B cell (primary cell): ENCODE results near the gene CARD10.

Experiments used
- EZH2 ChIP-seq: IDR thresholded peaks from 2 replicates; pipeline ENCODE4 v1.6.1; 2012; ENCODE audit warnings: borderline replicate concordance, low read depth, mild to moderate bottlenecking, moderate library complexity, low read length; ENCODE audit not compliant: insufficient read depth, poor library complexity, severe bottlenecking
- TF ChIP-seq, protein P1 (sequence below): fragments of 200-600 bp; IDR thresholded peaks from one replicate; pipeline ENCODE4 v1.8.0; 2022; ENCODE audit warnings: antibody characterized with exemption, mild to moderate bottlenecking

DNA sequence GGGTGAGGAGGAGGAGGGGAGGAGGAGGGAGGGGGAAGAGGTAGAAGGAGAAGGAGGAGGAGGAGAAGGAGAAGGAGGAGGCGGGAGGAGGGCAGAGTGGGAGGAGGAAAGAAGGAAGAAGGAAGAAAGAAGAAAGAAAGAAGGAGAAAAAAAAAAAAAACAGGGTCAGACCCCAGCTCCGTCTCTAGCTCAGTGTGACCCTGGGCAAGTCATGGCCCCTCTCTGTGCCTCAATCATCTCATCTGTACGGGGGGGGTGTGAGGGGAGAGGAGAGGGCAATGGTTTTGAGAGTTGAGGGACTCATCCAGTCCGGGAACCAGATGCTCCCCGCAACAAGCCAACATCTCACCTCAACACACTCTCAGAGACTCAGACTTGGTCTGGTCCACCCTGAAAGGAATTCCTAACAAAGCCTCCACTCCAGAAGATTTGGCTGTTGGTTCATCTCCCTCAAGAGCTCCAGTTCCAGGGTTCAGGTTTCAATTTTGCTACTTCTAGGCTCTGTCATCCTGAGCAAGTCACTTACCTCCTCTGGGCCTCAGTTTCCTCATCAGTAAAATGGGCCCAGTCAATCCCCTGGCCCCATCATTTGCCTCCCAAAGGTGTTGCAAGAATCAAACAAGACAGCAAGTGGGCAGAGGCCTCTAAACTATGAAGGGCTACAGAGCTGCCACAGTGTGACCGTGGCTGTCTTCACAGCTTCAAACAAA, 7.7 kb downstream of the CARD10 start:
- TF ChIP-seq, protein P1, sequence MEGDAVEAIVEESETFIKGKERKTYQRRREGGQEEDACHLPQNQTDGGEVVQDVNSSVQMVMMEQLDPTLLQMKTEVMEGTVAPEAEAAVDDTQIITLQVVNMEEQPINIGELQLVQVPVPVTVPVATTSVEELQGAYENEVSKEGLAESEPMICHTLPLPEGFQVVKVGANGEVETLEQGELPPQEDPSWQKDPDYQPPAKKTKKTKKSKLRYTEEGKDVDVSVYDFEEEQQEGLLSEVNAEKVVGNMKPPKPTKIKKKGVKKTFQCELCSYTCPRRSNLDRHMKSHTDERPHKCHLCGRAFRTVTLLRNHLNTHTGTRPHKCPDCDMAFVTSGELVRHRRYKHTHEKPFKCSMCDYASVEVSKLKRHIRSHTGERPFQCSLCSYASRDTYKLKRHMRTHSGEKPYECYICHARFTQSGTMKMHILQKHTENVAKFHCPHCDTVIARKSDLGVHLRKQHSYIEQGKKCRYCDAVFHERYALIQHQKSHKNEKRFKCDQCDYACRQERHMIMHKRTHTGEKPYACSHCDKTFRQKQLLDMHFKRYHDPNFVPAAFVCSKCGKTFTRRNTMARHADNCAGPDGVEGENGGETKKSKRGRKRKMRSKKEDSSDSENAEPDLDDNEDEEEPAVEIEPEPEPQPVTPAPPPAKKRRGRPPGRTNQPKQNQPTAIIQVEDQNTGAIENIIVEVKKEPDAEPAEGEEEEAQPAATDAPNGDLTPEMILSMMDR, result no peak
- no peak for TF ChIP-seq EZH2
